ENCODE results near the gene RBMS1. TPM values are rescaled to one million over a fixed set of nuclear protein-coding genes. Genes with fewer than 3 reads are reported as not detected.

Gene RBMS1
- total RNA-seq, 3 donors from 2014 or later: 81.3 to 96.2 (median 92.1) TPM

- Histone ChIP-seq H3K27ac (peak overlapping the region; percentile 8 to 40), H3K4me1 (no peaks in the 10 kb centered on the region), H3K9me3 (no peaks in the 10 kb centered on the region), H3K4me3 (no peak overlapping the region), H3K27me3 (no peaks in the 10 kb centered on the region), H3K36me3 (no peaks in the 10 kb centered on the region)
- TF ChIP-seq POLR2AphosphoS5 (IDR thresholded peaks at IDR 0.05) (no peak), CTCF (IDR thresholded peaks at IDR 0.05) (no peak), POLR2A (IDR thresholded peaks at IDR 0.05) (no peak)
- no peak for DNase-seq (ENCODE audit: low spot score in 2 of 2)
- intact Hi-C loops (cut with DNase I; ENCODE audit: low total_unique reads): no loop called here
Measured at GRCh38 chr2:160279813-160280465, 213.7 kb downstream of the RBMS1 start.

GRCh38 chr2:160278879-160279177 lies 214.8 kb downstream of the RBMS1 start:
- Histone ChIP-seq H3K36me3 (no peaks in the 10 kb centered on the region), H3K27ac (peak overlapping the region in 1 of 2 donors; percentile 66), H3K4me1 (no peaks in the 10 kb centered on the region), H3K27me3 (no peaks in the 10 kb centered on the region), H3K4me3 (no peak overlapping the region), H3K9me3 (no peaks in the 10 kb centered on the region)
- DNase-seq (ENCODE audit: low spot score in 2 of 2): no peak
- intact Hi-C loops (cut with DNase I; ENCODE audit: low total_unique reads): no loop called here
- TF ChIP-seq CTCF (IDR thresholded peaks at IDR 0.05) (peak in 2 of 3 donors; percentile 23 to 34), POLR2AphosphoS5 (IDR thresholded peaks at IDR 0.05) (no peak)

- no peaks in the 10 kb centered on the region for H3K27me3 ChIP-seq
- intact Hi-C loops (cut with DNase I; ENCODE audit: low total_unique reads): no loop called here
- no peak for DNase-seq (ENCODE audit: low spot score in 2 of 2)
- H3K36me3 ChIP-seq: no peaks in the 10 kb centered on the region
- no peaks in the 10 kb centered on the region for H3K9me3 ChIP-seq
- H3K4me3 ChIP-seq: no peak overlapping the region
- H3K27ac ChIP-seq: peak overlapping the region; percentile 18 to 66
- TF ChIP-seq POLR2A (IDR thresholded peaks at IDR 0.05): no peak
- TF ChIP-seq CTCF (IDR thresholded peaks at IDR 0.05): no peak
- no peak for TF ChIP-seq POLR2AphosphoS5 (IDR thresholded peaks at IDR 0.05)
- H3K4me1 ChIP-seq: no peaks in the 10 kb centered on the region
Measured at GRCh38 chr2:160278101-160278878, 215.3 kb downstream of the RBMS1 start.

- TF ChIP-seq CTCF (IDR thresholded peaks at IDR 0.05): no peak
- TF ChIP-seq POLR2AphosphoS5 (IDR thresholded peaks at IDR 0.05): no peak
- TF ChIP-seq POLR2A (IDR thresholded peaks at IDR 0.05): no peak
- intact Hi-C loops (cut with DNase I; ENCODE audit: low total_unique reads): no loop called here
- Histone ChIP-seq H3K27me3 (no peaks in the 10 kb centered on the region), H3K27ac (no peak overlapping the region), H3K9me3 (no peaks in the 10 kb centered on the region), H3K36me3 (no peaks in the 10 kb centered on the region), H3K4me1 (no peaks in the 10 kb centered on the region), H3K4me3 (no peak overlapping the region)
- no peak for DNase-seq (ENCODE audit: low spot score in 2 of 2)
Measured at GRCh38 chr2:160277151-160277550, 216.5 kb downstream of the RBMS1 start.

GRCh38 chr2:160275656-160276055 lies 218.0 kb downstream of the RBMS1 start:
- Histone ChIP-seq H3K27ac (no peak overlapping the region), H3K27me3 (no peaks in the 10 kb centered on the region), H3K4me3 (no peak overlapping the region), H3K9me3 (no peaks in the 10 kb centered on the region), H3K36me3 (no peaks in the 10 kb centered on the region), H3K4me1 (no peaks in the 10 kb centered on the region)
- TF ChIP-seq POLR2AphosphoS5 (IDR thresholded peaks at IDR 0.05) (no peak), POLR2A (IDR thresholded peaks at IDR 0.05) (no peak), CTCF (IDR thresholded peaks at IDR 0.05) (no peak)
- intact Hi-C loops (cut with DNase I; ENCODE audit: low total_unique reads): no loop called here
- DNase-seq (ENCODE audit: low spot score in 2 of 2): no peak

All from breast epithelium (tissue), 4 donors.